Measurements from ENCODE around the gene RRM2. TPM values are rescaled to one million over a fixed set of nuclear protein-coding genes. Genes with fewer than 3 reads are reported as not detected.

The RRM2 gene
- total and polyA plus RNA-seq, 10 donors, result 2.3 to 39.2 (median 13.5) TPM

DNA sequence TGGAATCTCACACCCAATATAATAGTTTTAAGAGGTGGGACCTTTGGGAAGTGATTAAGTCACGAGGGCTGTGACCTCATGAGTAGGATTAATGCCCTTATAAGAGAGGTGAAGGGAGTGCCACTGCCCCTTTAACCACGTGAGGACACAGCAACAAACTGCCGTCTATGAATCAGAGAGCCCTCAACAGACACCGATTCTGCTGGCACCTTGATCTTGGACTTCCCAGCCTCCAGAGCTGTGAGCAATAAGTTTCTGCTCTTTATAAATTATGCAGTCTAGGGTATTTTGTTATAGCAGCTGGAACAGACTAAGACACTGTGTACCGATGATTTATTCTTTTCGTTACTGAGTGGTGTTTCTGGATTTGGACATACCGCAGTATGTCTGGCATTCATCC lies 56.2 kb downstream of the RRM2 start:
- intact Hi-C loops (cut with DNase I; ENCODE audit: low total_unique reads), result no loop called here
- Histone ChIP-seq H3K4me1 (no peaks in the 10 kb centered on the region), H3K9me3 (peaks cover 0 to 5% (median 0%) of the 10 kb centered on the region in 8 donors), H3K36me3 (peaks cover 0 to 18% (median 0%) of the 10 kb centered on the region in 6 donors), H3K27me3 (replicated peaks in 1 of 7) (no peaks in the 10 kb centered on the region), H3K4me3 (no peak overlapping the region), H3K27ac (no peak overlapping the region)
- DNase-seq, result no peak
- TF ChIP-seq POLR2A (IDR thresholded peaks at IDR 0.05), result no peak
- no peak for TF ChIP-seq POLR2AphosphoS5 (IDR thresholded peaks at IDR 0.05)
- TF ChIP-seq, protein P1, sequence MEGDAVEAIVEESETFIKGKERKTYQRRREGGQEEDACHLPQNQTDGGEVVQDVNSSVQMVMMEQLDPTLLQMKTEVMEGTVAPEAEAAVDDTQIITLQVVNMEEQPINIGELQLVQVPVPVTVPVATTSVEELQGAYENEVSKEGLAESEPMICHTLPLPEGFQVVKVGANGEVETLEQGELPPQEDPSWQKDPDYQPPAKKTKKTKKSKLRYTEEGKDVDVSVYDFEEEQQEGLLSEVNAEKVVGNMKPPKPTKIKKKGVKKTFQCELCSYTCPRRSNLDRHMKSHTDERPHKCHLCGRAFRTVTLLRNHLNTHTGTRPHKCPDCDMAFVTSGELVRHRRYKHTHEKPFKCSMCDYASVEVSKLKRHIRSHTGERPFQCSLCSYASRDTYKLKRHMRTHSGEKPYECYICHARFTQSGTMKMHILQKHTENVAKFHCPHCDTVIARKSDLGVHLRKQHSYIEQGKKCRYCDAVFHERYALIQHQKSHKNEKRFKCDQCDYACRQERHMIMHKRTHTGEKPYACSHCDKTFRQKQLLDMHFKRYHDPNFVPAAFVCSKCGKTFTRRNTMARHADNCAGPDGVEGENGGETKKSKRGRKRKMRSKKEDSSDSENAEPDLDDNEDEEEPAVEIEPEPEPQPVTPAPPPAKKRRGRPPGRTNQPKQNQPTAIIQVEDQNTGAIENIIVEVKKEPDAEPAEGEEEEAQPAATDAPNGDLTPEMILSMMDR (IDR thresholded peaks at IDR 0.05 in 8 of 11, conservative IDR thresholded peaks at IDR 0.05 in 3 of 11), result no peak
- 89 to 97% (median 94%) methylated on average over 7 of the region's 7 CpGs for WGBS, 5 donors

DNA sequence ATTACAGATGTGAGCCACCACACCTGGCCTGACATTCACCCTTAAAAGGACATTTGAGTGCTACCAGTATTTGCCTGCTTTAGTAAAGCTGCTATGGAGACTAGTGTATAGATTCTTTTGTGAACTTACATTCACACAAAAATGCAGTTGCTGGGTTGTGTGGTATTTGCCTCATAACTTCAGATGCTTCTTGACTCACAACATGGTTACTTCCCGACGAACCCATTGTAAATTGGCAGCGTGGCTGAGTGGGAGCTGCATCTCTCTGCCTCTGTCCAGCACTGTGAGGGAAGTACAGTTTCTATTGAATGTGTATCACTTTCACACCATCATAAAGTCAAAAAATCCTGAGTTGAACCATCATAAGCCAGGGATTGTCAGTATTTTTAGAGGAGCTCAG lies 56.9 kb downstream of the RRM2 start:
- no peaks in the 10 kb centered on the region for H3K4me1 ChIP-seq
- no peak overlapping the region for H3K27ac ChIP-seq
- H3K27me3 ChIP-seq (replicated peaks in 1 of 7), result no peaks in the 10 kb centered on the region
- DNase-seq, result no peak
- peaks cover 0 to 5% (median 0%) of the 10 kb centered on the region in 8 donors for H3K9me3 ChIP-seq
- peaks cover 0 to 18% (median 0%) of the 10 kb centered on the region in 6 donors for H3K36me3 ChIP-seq
- WGBS, 5 donors, result 82 to 95% (median 87%) methylated on average over 3 of the region's 3 CpGs
- intact Hi-C loops (cut with DNase I; ENCODE audit: low total_unique reads), result no loop called here
- TF ChIP-seq, protein P1 (IDR thresholded peaks at IDR 0.05 in 8 of 11, conservative IDR thresholded peaks at IDR 0.05 in 3 of 11), result no peak
- TF ChIP-seq POLR2A (IDR thresholded peaks at IDR 0.05) (no peak), POLR2AphosphoS5 (IDR thresholded peaks at IDR 0.05) (no peak)
- no peak overlapping the region for H3K4me3 ChIP-seq

DNA sequence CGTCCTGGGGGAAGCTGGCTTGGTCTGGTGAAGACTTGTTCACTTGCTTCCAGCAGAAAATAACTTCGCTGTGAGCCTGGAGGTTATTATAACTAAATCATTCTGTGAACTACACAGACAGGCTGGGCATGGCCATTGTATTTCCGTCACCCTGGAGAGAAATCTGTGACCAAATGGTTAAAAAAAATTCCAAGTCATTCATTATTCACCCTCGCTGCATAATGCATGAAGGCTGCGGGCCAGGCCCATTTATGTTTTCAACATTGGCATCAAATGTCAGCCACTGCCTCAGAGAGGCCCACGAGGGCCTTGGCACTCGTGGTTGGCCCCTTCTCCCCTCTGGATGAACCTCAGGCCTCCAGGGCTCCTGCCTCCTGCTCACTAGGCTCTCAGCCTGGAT lies 57.7 kb downstream of the RRM2 start:
- intact Hi-C loops (cut with DNase I; ENCODE audit: low total_unique reads), result no loop called here
- peaks cover 0 to 18% (median 0%) of the 10 kb centered on the region in 6 donors for H3K36me3 ChIP-seq
- DNase-seq, result peak; percentile 30
- no peak overlapping the region for H3K27ac ChIP-seq
- no peak overlapping the region for H3K4me3 ChIP-seq
- H3K27me3 ChIP-seq (replicated peaks in 1 of 7), result no peaks in the 10 kb centered on the region
- peaks cover 0 to 5% (median 0%) of the 10 kb centered on the region in 8 donors for H3K9me3 ChIP-seq
- 91 to 94% (median 93%) methylated on average over 7 of the region's 7 CpGs for WGBS, 5 donors
- no peaks in the 10 kb centered on the region for H3K4me1 ChIP-seq
- TF ChIP-seq, protein P1 (IDR thresholded peaks at IDR 0.05 in 8 of 11, conservative IDR thresholded peaks at IDR 0.05 in 3 of 11), result no peak
- TF ChIP-seq POLR2AphosphoS5 (IDR thresholded peaks at IDR 0.05), result no peak

Small RNAs within 50 kb of the gene (small RNA-seq; reads per million reads assigned to genes)
- gene RF00410 (0 reads per million in 4 donors), gene RF00568 (0 reads per million in 4 donors)

Other genes with a start within 250 kb of the RRM2 start
- gene GRHL1, start 171.0 kb upstream of the RRM2 start, total RNA-seq, result 1 to 10 TPM; 1.0 to 3.0 (median 1.6) TPM
- gene GRHL1, start 171.0 kb upstream of the RRM2 start, polyA plus RNA-seq, result under 1 TPM; 0.20 to 0.64 (median 0.53) TPM
- gene KLF11, start 79.2 kb upstream of the RRM2 start, total RNA-seq, result 10 to 100 TPM; 18.3 to 46.1 (median 33.5) TPM
- 10 to 100 TPM in 1 of 3 donors, 1 to 10 TPM in 2; 5.4 to 13.3 (median 8.0) TPM for gene KLF11, start 79.2 kb upstream of the RRM2 start, polyA plus RNA-seq
- gene CYS1, start 42.3 kb upstream of the RRM2 start, total RNA-seq, result 1 to 10 TPM in 6 of 7 donors, under 1 TPM in 1; 0.97 to 2.9 (median 1.7) TPM
- gene CYS1, start 42.3 kb upstream of the RRM2 start, polyA plus RNA-seq, result under 1 TPM; 0.38 to 0.56 (median 0.43) TPM
- gene HPCAL1, start 180.2 kb downstream of the RRM2 start, total RNA-seq, result 10 to 100 TPM; 42.3 to 80.6 (median 57.5) TPM
- 10 to 100 TPM; 41.9 to 58.5 (median 57.9) TPM for gene HPCAL1, start 180.2 kb downstream of the RRM2 start, polyA plus RNA-seq